ENCODE data around the gene ITPR2. TPM values are rescaled to one million over a fixed set of nuclear protein-coding genes. Genes with fewer than 3 reads are reported as not detected.
"Not testable (repeated sequence)": the region's sequence is repeated elsewhere in the genome, so short reads cannot be mapped to it uniquely, and the experiment has no call there.

ITPR2 gene
- total RNA-seq, 1 experiment from 2014 or later = 4.0 TPM

- no peak overlapping the region for H3K4me3 ChIP-seq (ENCODE audit: low read length)
Measured at GRCh38 chr12:26786491-26786864, 46.5 kb downstream of the ITPR2 start.

GRCh38 chr12:26783816-26784379 lies 49.1 kb downstream of the ITPR2 start:
- DNase-seq; H3K79me2 ChIP-seq (ENCODE audit: low read length); H3K9ac ChIP-seq (ENCODE audit: low read length); H3F3A ChIP-seq (ENCODE audit: low read length, unreplicated experiment); H3K36me3 ChIP-seq (ENCODE audit: low read depth, low read length); BruUV-seq (replicated peaks); H4K20me1 ChIP-seq (ENCODE audit: low read length); ATAC-seq; H3K27me3 ChIP-seq (ENCODE audit: low read length); H3K27ac ChIP-seq (ENCODE audit: low read length); H3K9me3 ChIP-seq (ENCODE audit: low read length); H3K9me2 ChIP-seq (replicated peaks; ENCODE audit: low read length); POLR2A ChIA-PET (ENCODE audit: unreplicated experiment): not testable (repeated sequence)
- intact Hi-C loops (cut with micrococcal nuclease) = loop anchor here (2.0 kb wide), 2 partner anchors 15 to 61 kb away; no protein-coding TSS in a partner anchor
- Histone ChIP-seq H3K4me3 (ENCODE audit: low read length) (peak overlapping the region; percentile 51), H3K4me2 (ENCODE audit: low read length) (peak overlapping the region; percentile 67), H2AFZ (ENCODE audit: low read length) (peak overlapping the region; percentile 11; the same call in 1 of the 2 replicates), H3K4me1 (ENCODE audit: insufficient read depth, low read length) (peaks cover 23% of the 10 kb centered on the region)
- CTCF ChIA-PET = interaction anchor here (1.2 kb wide), 1 partner anchor 64 kb away, joined by 3 read pairs; no protein-coding TSS in a partner anchor

More at GRCh38 chr12:26786491-26786864, 46.5 kb downstream of the ITPR2 start:
- no peak for DNase-seq
- Histone ChIP-seq H2AFZ (ENCODE audit: low read length) (no peak overlapping the region), H3K27ac (ENCODE audit: low read length) (no peak overlapping the region), H3K4me2 (ENCODE audit: low read length) (0 out of 2 replicates have a peak overlapping the region, but pooled peaks have one; percentile 20), H3K79me2 (ENCODE audit: low read length) (no peaks in the 10 kb centered on the region), H3K4me1 (ENCODE audit: insufficient read depth, low read length) (peaks cover 45% of the 10 kb centered on the region), H3F3A (ENCODE audit: low read length, unreplicated experiment) (peaks cover 4% of the 10 kb centered on the region), H3K9ac (ENCODE audit: low read length) (no peak overlapping the region), H3K9me3 (ENCODE audit: low read length) (no peaks in the 10 kb centered on the region), H3K9me2 (replicated peaks; ENCODE audit: low read length) (no peaks in the 10 kb centered on the region), H3K27me3 (ENCODE audit: low read length) (no peaks in the 10 kb centered on the region), H4K20me1 (ENCODE audit: low read length) (no peaks in the 10 kb centered on the region), H3K36me3 (ENCODE audit: low read depth, low read length) (no peaks in the 10 kb centered on the region)
- TF ChIP-seq EZH2phosphoT487 (IDR thresholded peaks at IDR 0.05; ENCODE audit: borderline replicate concordance, low read length) (no peak), CTCF (conservative IDR thresholded peaks at IDR 0.05; ENCODE audit: low read depth, low read length) (no peak), EZH2 (IDR thresholded peaks at IDR 0.05; ENCODE audit: low read length, unreplicated experiment) (no peak)
- ChIA-PET POLR2A (ENCODE audit: unreplicated experiment) (no interaction called here), CTCF (no interaction called here)
- no peak for ATAC-seq
- intact Hi-C loops (cut with micrococcal nuclease) = no loop called here
- BruUV-seq (replicated peaks) = no TSS peak

- peaks cover 17% of the 10 kb centered on the region for H3K4me1 ChIP-seq (ENCODE audit: insufficient read depth, low read length)
- ChIA-PET CTCF (interaction anchor here (0.7 to 1.3 kb wide), 3 partner anchors 49 to 81 kb away, joined by 3 to 5 read pairs (median 3); partner anchors contain the start of gene ITPR2), POLR2A (ENCODE audit: unreplicated experiment) (interaction anchor here (0.6 kb wide), 1 partner anchor 10 kb away, joined by 3 read pairs; no protein-coding TSS in a partner anchor)
- no peaks in the 10 kb centered on the region for H3K27me3 ChIP-seq (ENCODE audit: low read length)
- H3K9me2 ChIP-seq (replicated peaks; ENCODE audit: low read length) = no peaks in the 10 kb centered on the region
- ATAC-seq (no peak), DNase-seq (no peak)
- H3K4me3 ChIP-seq (ENCODE audit: low read length) = no peak overlapping the region
- no peaks in the 10 kb centered on the region for H3K36me3 ChIP-seq (ENCODE audit: low read depth, low read length)
- H2AFZ ChIP-seq (ENCODE audit: low read length) = no peak overlapping the region
- H4K20me1 ChIP-seq (ENCODE audit: low read length) = no peaks in the 10 kb centered on the region
- H3F3A ChIP-seq (ENCODE audit: low read length, unreplicated experiment) = no peaks in the 10 kb centered on the region
- no peaks in the 10 kb centered on the region for H3K79me2 ChIP-seq (ENCODE audit: low read length)
- no peak overlapping the region for H3K9ac ChIP-seq (ENCODE audit: low read length)
- no peak overlapping the region for H3K27ac ChIP-seq (ENCODE audit: low read length)
- H3K4me2 ChIP-seq (ENCODE audit: low read length) = no peak overlapping the region
- no peaks in the 10 kb centered on the region for H3K9me3 ChIP-seq (ENCODE audit: low read length)
- TF ChIP-seq EZH2 (IDR thresholded peaks at IDR 0.05; ENCODE audit: low read length, unreplicated experiment) = no peak
- intact Hi-C loops (cut with micrococcal nuclease) = loop anchor here (2.0 kb wide), 2 partner anchors 14 to 62 kb away; no protein-coding TSS in a partner anchor
- no TSS peak for BruUV-seq (replicated peaks)
Measured at GRCh38 chr12:26783131-26783526, 49.9 kb downstream of the ITPR2 start.

All from PC-3 (cell line).